WTC11 (cell line): Measurements from ENCODE around the gene SLC13A5. TPM values are rescaled to one million over a fixed set of nuclear protein-coding genes. Genes with fewer than 3 reads are reported as not detected.
"Not testable (repeated sequence)": the region's sequence is repeated elsewhere in the genome, so short reads cannot be mapped to it uniquely, and the experiment has no call there.

ENCODE experiments used
- ATAC-seq: fragments of 200-7000 bp; cut with Tn5 transposase; 2 replicates; pipeline ENCODE4 v1.10.0; 2021; ENCODE audit warnings: mild to moderate bottlenecking, moderate library complexity
- CTCF ChIA-PET: fragments of 300-600 bp; sonication (Branson Sonifier 250); formaldehyde crosslinking; loops from one replicate; lab custom pipeline; 2021; ENCODE audit warnings: antibody characterized with exemption; lab: Charles Lee
- POLR2A ChIA-PET: fragments of 350-600 bp; sonication (Branson Sonifier 250); formaldehyde crosslinking; loops from one replicate; lab custom pipeline; 2021; ENCODE audit warnings: antibody characterized with exemption; lab: Charles Lee
- DNase-seq: peaks from one replicate; pipeline ENCODE4 v3.0.0; 2021; ENCODE audit warnings: low spot score
- H3K27ac Mint-ChIP-seq: 2 replicates; pipeline ENCODE4 v1.8.0; 2021; ENCODE audit warnings: mixed read lengths
- H3K27me3 Mint-ChIP-seq: 2 replicates; pipeline ENCODE4 v1.8.0; 2021; ENCODE audit warnings: low read depth, mild to moderate bottlenecking, moderate library complexity, mixed read lengths
- H3K36me3 Mint-ChIP-seq: 2 replicates; pipeline ENCODE4 v1.8.0; 2021; ENCODE audit warnings: mixed read lengths
- H3K4me1 Mint-ChIP-seq: 2 replicates; pipeline ENCODE4 v1.8.0; 2022; ENCODE audit warnings: mixed read lengths
- H3K4me3 Mint-ChIP-seq: 2 replicates; pipeline ENCODE4 v1.8.0; 2021; ENCODE audit warnings: mild to moderate bottlenecking, moderate library complexity, mixed read lengths
- H3K9me3 Mint-ChIP-seq: 2 replicates; pipeline ENCODE4 v1.8.0; 2021; ENCODE audit warnings: mixed read lengths
- ARID4B ChIP-seq: sonication (generic); formaldehyde crosslinking; IDR thresholded peaks from 2 replicates; pipeline ENCODE4 v1.8.0; 2023; ENCODE audit warnings: missing genetic modification reagents, mild to moderate bottlenecking, borderline replicate concordance
- ATF3 ChIP-seq: sonication (generic); formaldehyde crosslinking; conservative IDR thresholded peaks from 2 replicates; pipeline ENCODE4 v1.8.1; 2022; ENCODE audit warnings: mild to moderate bottlenecking, missing genetic modification reagents
- CBFB ChIP-seq: sonication (generic); formaldehyde crosslinking; IDR thresholded peaks from 2 replicates; pipeline ENCODE4 v1.8.1; 2022; ENCODE audit warnings: mild to moderate bottlenecking, low read depth, missing genetic modification reagents
- CREM ChIP-seq: sonication (generic); formaldehyde crosslinking; IDR thresholded peaks from 2 replicates; pipeline ENCODE4 v1.8.1; 2022; ENCODE audit warnings: mild to moderate bottlenecking, missing genetic modification reagents, moderate library complexity
- E2F1 ChIP-seq: sonication (generic); formaldehyde crosslinking; IDR thresholded peaks from 2 replicates; pipeline ENCODE4 v1.8.0; 2022; ENCODE audit warnings: mild to moderate bottlenecking, missing genetic modification reagents
- EMX1 ChIP-seq: fragments of 250-450 bp; sonication (Bioruptor Pico); IDR thresholded peaks from 2 replicates; pipeline ENCODE4 v1.8.0; 2021; ENCODE audit warnings: mild to moderate bottlenecking
- GTF2I ChIP-seq: fragments of 250-450 bp; sonication (Bioruptor Pico); conservative IDR thresholded peaks from 2 replicates; pipeline ENCODE4 v1.4.0; 2021; ENCODE audit warnings: mild to moderate bottlenecking
- KAT7 ChIP-seq: sonication (generic); formaldehyde crosslinking; IDR thresholded peaks from 2 replicates; pipeline ENCODE4 v1.8.1; 2023; ENCODE audit warnings: missing genetic modification reagents, mild to moderate bottlenecking, borderline replicate concordance
- NFYB ChIP-seq: sonication (generic); formaldehyde crosslinking; conservative IDR thresholded peaks from 2 replicates; pipeline ENCODE4 v1.8.0; 2022; ENCODE audit warnings: low read depth, missing genetic modification reagents
- NR2C2 ChIP-seq: sonication (generic); formaldehyde crosslinking; IDR thresholded peaks from 2 replicates; pipeline ENCODE4 v1.8.0; 2022; ENCODE audit warnings: mild to moderate bottlenecking, missing genetic modification reagents
- PRRX2 ChIP-seq: fragments of 250-450 bp; sonication (Bioruptor Pico); IDR thresholded peaks from 2 replicates; pipeline ENCODE4 v1.8.0; 2021; ENCODE audit warnings: mild to moderate bottlenecking
- RORB ChIP-seq: fragments of 250-450 bp; sonication (Bioruptor Pico); IDR thresholded peaks from 2 replicates; pipeline ENCODE4 v1.9.0; 2021; ENCODE audit warnings: mild to moderate bottlenecking
- SMAD3 ChIP-seq: sonication (generic); formaldehyde crosslinking; IDR thresholded peaks from 2 replicates; pipeline ENCODE4 v1.8.0; 2022; ENCODE audit warnings: missing genetic modification reagents, mild to moderate bottlenecking, borderline replicate concordance
- SOX15 ChIP-seq: fragments of 250-450 bp; sonication (Bioruptor Pico); IDR thresholded peaks from 2 replicates; pipeline ENCODE4 v1.9.0; 2021; ENCODE audit warnings: mild to moderate bottlenecking
- SP1 ChIP-seq: sonication (generic); formaldehyde crosslinking; conservative IDR thresholded peaks from 2 replicates; pipeline ENCODE4 v1.8.1; 2022; ENCODE audit warnings: missing genetic modification reagents
- TCF7 ChIP-seq: sonication (generic); formaldehyde crosslinking; IDR thresholded peaks from 2 replicates; pipeline ENCODE4 v1.8.0; 2022; ENCODE audit warnings: mild to moderate bottlenecking, low read depth, missing genetic modification reagents, moderate library complexity
- USF2 ChIP-seq: sonication (generic); formaldehyde crosslinking; IDR thresholded peaks from 2 replicates; pipeline ENCODE4 v1.8.1; 2023; ENCODE audit warnings: mild to moderate bottlenecking, missing genetic modification reagents, moderate library complexity
- ZNF317 ChIP-seq: sonication (generic); formaldehyde crosslinking; IDR thresholded peaks from 2 replicates; pipeline ENCODE4 v1.8.1; 2023; ENCODE audit warnings: low read depth, mild to moderate bottlenecking, moderate library complexity, missing genetic modification reagents, borderline replicate concordance
- ZNF396 ChIP-seq: fragments of 250-450 bp; sonication (Bioruptor Pico); IDR thresholded peaks from 2 replicates; pipeline ENCODE4 v1.8.0; 2021; ENCODE audit warnings: mild to moderate bottlenecking, moderate library complexity, borderline replicate concordance
- ZSCAN18 ChIP-seq: fragments of 250-450 bp; sonication (Bioruptor Pico); IDR thresholded peaks from 2 replicates; pipeline ENCODE4 v2.1.2; 2022; ENCODE audit warnings: mild to moderate bottlenecking, moderate library complexity
- total RNA-seq: library from RNA; stranded (reverse); gene quantifications from 3 replicates; pipeline ENCODE4 v1.2.3, GENCODE V29; 2021
- TF ChIP-seq, protein P1 (sequence below): sonication (generic); formaldehyde crosslinking; IDR thresholded peaks from 2 replicates; pipeline ENCODE4 v1.8.1; 2023; ENCODE audit warnings: mild to moderate bottlenecking, missing genetic modification reagents
- TF ChIP-seq, protein P2 (sequence below): sonication (generic); formaldehyde crosslinking; IDR thresholded peaks from 2 replicates; pipeline ENCODE4 v1.8.1; 2022; ENCODE audit warnings: low read depth, mild to moderate bottlenecking, moderate library complexity, missing genetic modification reagents, borderline replicate concordance

The SLC13A5 gene
- total RNA-seq, 1 experiment from 2014 or later = 1.8 TPM

DNA sequence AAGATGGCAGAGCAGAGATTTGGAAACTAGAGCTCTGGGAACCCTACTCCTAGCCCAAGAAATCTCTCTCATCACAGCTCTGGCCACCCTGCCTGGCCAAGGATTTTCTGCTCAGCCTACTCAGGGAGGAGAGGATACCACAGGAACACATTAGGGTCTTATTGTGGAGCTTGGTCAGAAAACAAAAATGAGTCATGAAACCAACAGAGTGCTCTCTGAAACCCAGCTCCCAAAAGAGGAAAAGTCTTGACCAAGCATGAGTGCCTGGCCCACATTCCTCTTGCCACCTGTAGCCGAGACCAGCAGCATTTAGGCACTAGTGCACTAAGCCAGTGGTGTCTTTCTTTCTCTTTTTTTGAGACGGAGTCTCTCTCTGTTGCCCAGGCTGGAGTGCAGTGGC lies 18.1 kb downstream of the SLC13A5 start:
- no peak for TF ChIP-seq SMAD3
- no peak for TF ChIP-seq EMX1 (CRISPR knock-in tag)
- TF ChIP-seq SOX15 (CRISPR knock-in tag) = no peak
- no peak for TF ChIP-seq CREM
- no peak for TF ChIP-seq ZNF317 (CRISPR knock-in tag)
- ChIA-PET CTCF (interaction anchor here (1.3 kb wide), 1 partner anchor 29 kb away, joined by 3 read pairs; no protein-coding TSS in a partner anchor), POLR2A (no interaction called here)
- DNase-seq (no peak), ATAC-seq (no peak)
- Mint-ChIP-seq H3K27ac (no peak overlapping the region), H3K27me3 (no peaks in the 10 kb centered on the region; the same call in 1 of the 2 replicates), H3K9me3 (no peaks in the 10 kb centered on the region), H3K4me3 (no peak overlapping the region), H3K36me3 (no peaks in the 10 kb centered on the region), H3K4me1 (no peaks in the 10 kb centered on the region)

DNA sequence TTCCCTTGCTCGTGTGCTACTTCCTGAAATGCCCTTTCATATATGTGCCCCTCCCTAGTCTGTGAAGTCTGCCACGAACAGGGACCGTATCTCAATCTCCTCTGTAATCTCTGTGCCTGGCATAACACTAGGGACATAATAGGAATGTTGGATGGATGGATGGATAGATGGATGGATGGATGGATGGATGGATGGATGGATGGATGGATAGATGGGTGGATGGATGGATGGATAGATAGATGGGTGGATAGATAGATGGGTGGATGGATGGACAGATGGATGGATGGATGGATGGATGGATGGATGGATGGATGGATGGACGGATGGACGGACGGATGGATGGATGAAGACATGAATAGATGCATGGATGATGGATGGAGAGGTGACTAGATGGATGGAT lies 21.2 kb downstream of the SLC13A5 start:
- CTCF ChIA-PET = interaction anchor here (1.6 kb wide), 1 partner anchor 10 kb away, joined by 9 read pairs; no protein-coding TSS in a partner anchor
- H3K36me3 Mint-ChIP-seq, H3K9me3 Mint-ChIP-seq, ATAC-seq, H3K27ac Mint-ChIP-seq, POLR2A ChIA-PET, H3K4me1 Mint-ChIP-seq, H3K4me3 Mint-ChIP-seq, DNase-seq, H3K27me3 Mint-ChIP-seq: not testable (repeated sequence)

DNA sequence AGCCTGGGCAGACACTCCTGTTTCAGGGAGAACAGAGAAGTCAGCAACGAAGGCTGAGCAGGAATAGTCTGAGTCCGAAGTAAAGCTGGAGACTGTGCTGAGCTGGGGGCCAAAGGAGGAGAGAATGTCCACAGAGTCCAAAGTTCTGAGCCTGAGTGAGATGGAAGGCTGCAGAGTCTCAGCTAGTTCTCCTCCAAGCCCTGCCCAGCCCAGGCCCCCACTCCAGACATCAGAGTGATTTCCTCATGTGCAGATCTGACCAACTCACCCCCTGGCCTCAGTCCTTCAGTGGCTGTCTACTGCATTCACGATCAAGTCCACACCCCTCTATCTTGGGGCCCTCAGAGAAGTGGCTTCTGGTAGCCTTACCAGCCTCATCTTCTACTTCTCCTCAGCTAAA lies 21.6 kb downstream of the SLC13A5 start:
- POLR2A ChIA-PET = no interaction called here

More for the DNA sequence above, 21.6 kb downstream of the SLC13A5 start:
- no peak for ATAC-seq
- no peak overlapping the region for H3K27ac Mint-ChIP-seq
- CTCF ChIA-PET = interaction anchor here (1.6 kb wide), 1 partner anchor 10 kb away, joined by 9 read pairs; no protein-coding TSS in a partner anchor
- H3K36me3 Mint-ChIP-seq = no peaks in the 10 kb centered on the region
- no peaks in the 10 kb centered on the region for H3K4me1 Mint-ChIP-seq
- H3K9me3 Mint-ChIP-seq = no peaks in the 10 kb centered on the region
- no peaks in the 10 kb centered on the region; the same call in 1 of the 2 replicates for H3K27me3 Mint-ChIP-seq
- DNase-seq = no peak
- H3K4me3 Mint-ChIP-seq = no peak overlapping the region
- TF ChIP-seq KAT7 (CRISPR knock-in tag) (no peak), NR2C2 (CRISPR knock-in tag) (no peak), CBFB (CRISPR knock-in tag) (no peak), USF2 (CRISPR knock-in tag) (no peak), ZSCAN18 (CRISPR knock-in tag) (no peak), GTF2I (CRISPR knock-in tag) (no peak), ZNF396 (no peak), TCF7 (CRISPR knock-in tag) (no peak), PRRX2 (CRISPR knock-in tag) (no peak), CREM (no peak), ARID4B (CRISPR knock-in tag) (no peak), E2F1 (CRISPR knock-in tag) (no peak), NFYB (CRISPR knock-in tag) (no peak), ATF3 (CRISPR knock-in tag) (no peak), RORB (no peak), SP1 (CRISPR knock-in tag) (no peak)
- TF ChIP-seq, protein P1, sequence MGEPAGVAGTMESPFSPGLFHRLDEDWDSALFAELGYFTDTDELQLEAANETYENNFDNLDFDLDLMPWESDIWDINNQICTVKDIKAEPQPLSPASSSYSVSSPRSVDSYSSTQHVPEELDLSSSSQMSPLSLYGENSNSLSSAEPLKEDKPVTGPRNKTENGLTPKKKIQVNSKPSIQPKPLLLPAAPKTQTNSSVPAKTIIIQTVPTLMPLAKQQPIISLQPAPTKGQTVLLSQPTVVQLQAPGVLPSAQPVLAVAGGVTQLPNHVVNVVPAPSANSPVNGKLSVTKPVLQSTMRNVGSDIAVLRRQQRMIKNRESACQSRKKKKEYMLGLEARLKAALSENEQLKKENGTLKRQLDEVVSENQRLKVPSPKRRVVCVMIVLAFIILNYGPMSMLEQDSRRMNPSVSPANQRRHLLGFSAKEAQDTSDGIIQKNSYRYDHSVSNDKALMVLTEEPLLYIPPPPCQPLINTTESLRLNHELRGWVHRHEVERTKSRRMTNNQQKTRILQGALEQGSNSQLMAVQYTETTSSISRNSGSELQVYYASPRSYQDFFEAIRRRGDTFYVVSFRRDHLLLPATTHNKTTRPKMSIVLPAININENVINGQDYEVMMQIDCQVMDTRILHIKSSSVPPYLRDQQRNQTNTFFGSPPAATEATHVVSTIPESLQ = no peak
- TF ChIP-seq, protein P2, sequence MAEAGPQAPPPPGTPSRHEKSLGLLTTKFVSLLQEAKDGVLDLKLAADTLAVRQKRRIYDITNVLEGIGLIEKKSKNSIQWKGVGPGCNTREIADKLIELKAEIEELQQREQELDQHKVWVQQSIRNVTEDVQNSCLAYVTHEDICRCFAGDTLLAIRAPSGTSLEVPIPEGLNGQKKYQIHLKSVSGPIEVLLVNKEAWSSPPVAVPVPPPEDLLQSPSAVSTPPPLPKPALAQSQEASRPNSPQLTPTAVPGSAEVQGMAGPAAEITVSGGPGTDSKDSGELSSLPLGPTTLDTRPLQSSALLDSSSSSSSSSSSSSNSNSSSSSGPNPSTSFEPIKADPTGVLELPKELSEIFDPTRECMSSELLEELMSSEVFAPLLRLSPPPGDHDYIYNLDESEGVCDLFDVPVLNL = no peak
